Sigmoid colon (tissue), 4 donors: ENCODE measurements around the gene TBC1D22A.

Experiments
- EP300 ChIP-seq, 4 donors: sonication (generic); formaldehyde crosslinking; IDR thresholded peaks; one replicate each; pipeline ENCODE4 v1.6.1; 2017; ENCODE audit warnings: antibody characterized with exemption in 4 of 4
- POLR2A ChIP-seq, 2 donors: fragments of 450-650 bp; IDR thresholded peaks; one replicate each; pipeline ENCODE4 v1.6.1; 2016; ENCODE audit warnings: antibody characterized with exemption in 2 of 2, mild to moderate bottlenecking in 2 of 2, moderate library complexity in 2 of 2
- POLR2AphosphoS5 ChIP-seq, 4 donors: sonication (generic); formaldehyde crosslinking; IDR thresholded peaks; one replicate each; pipeline ENCODE4 v1.6.1; 2017; ENCODE audit warnings: antibody characterized with exemption in 4 of 4
- TF ChIP-seq, protein P1 (sequence below), 4 experiments: fragments of 450-650 bp in 3 of 4; fragments of 200-600 bp in 1 of 4; IDR thresholded peaks; one replicate each; pipeline ENCODE4 v1.5.1; 2016 to 2019; ENCODE audit warnings: antibody characterized with exemption in 4 of 4, mild to moderate bottlenecking in 3 of 4, moderate library complexity in 2 of 4

DNA sequence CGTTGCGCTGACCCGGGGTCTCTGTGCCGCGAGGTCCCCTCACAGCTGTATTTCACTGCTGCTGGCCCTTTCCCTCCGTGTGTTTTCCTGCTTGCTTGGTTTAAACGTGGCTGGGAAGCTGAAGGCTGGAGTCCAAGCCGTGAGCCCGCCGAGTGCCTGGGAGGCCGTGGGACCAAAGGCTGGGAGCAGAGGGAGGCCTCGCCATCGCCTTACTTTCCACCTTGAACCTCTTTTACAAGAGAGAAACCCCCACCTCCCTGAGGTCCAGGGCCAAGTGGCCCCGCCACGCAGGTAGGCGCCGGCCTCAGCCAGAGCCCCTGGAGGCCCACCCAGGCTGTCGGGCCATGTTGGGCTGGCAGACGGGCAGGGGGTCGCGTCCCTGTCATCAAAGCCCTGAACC lies 411.6 kb downstream of the TBC1D22A start:
- TF ChIP-seq POLR2A (IDR thresholded peaks at IDR 0.05), result no peak
- TF ChIP-seq, protein P1, sequence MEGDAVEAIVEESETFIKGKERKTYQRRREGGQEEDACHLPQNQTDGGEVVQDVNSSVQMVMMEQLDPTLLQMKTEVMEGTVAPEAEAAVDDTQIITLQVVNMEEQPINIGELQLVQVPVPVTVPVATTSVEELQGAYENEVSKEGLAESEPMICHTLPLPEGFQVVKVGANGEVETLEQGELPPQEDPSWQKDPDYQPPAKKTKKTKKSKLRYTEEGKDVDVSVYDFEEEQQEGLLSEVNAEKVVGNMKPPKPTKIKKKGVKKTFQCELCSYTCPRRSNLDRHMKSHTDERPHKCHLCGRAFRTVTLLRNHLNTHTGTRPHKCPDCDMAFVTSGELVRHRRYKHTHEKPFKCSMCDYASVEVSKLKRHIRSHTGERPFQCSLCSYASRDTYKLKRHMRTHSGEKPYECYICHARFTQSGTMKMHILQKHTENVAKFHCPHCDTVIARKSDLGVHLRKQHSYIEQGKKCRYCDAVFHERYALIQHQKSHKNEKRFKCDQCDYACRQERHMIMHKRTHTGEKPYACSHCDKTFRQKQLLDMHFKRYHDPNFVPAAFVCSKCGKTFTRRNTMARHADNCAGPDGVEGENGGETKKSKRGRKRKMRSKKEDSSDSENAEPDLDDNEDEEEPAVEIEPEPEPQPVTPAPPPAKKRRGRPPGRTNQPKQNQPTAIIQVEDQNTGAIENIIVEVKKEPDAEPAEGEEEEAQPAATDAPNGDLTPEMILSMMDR (IDR thresholded peaks at IDR 0.05), result no peak
- no peak for TF ChIP-seq EP300 (IDR thresholded peaks at IDR 0.05)
- TF ChIP-seq POLR2AphosphoS5 (IDR thresholded peaks at IDR 0.05), result no peak
